ENCODE measurements around the gene HPS5.
"Not testable (repeated sequence)": the region's sequence is repeated elsewhere in the genome, so short reads cannot be mapped to it uniquely, and the experiment has no call there.

The HPS5 gene

GRCh38 chr11:18277565-18278271 lies 44.2 kb downstream of the HPS5 start:
- peak in 7 of 56 donors; percentile 1 to 55 (median 3) for DNase-seq

GRCh38 chr11:18271206-18271605 lies 50.7 kb downstream of the HPS5 start:
- no peak for DNase-seq

- no peak for DNase-seq
These were observed 51.8 kb downstream of the HPS5 start for GRCh38 chr11:18270102-18270501.

GRCh38 chr11:18269252-18269651 lies 52.7 kb downstream of the HPS5 start:
- DNase-seq = not testable (repeated sequence)

- not testable (repeated sequence) for DNase-seq
These were observed 54.4 kb downstream of the HPS5 start for GRCh38 chr11:18267335-18268133.

GRCh38 chr11:18265949-18266348 lies 56.0 kb downstream of the HPS5 start, which contains the start of gene SAA1:
TSS of gene SAA1 (plus strand) at chr11:18266264. CDS start at chr11:18266888, 624 bp downstream.
- DNase-seq = no peak

- no peak for DNase-seq
These were observed 57.0 kb downstream of the HPS5 start for GRCh38 chr11:18264677-18265555.

- no peak for DNase-seq
These were observed 57.9 kb downstream of the HPS5 start for GRCh38 chr11:18264035-18264434.

GRCh38 chr11:18262681-18263350 lies 59.1 kb downstream of the HPS5 start:
- not testable (repeated sequence) for DNase-seq

GRCh38 chr11:18261721-18262120 lies 60.2 kb downstream of the HPS5 start:
- DNase-seq = no peak

GRCh38 chr11:18259259-18259658 lies 62.7 kb downstream of the HPS5 start:
- DNase-seq = no peak

GRCh38 chr11:18254781-18255361 lies 67.1 kb downstream of the HPS5 start:
- no peak for DNase-seq

- DNase-seq = no peak
These were observed 68.1 kb downstream of the HPS5 start for GRCh38 chr11:18253778-18254338.

GRCh38 chr11:18253233-18253632 lies 68.7 kb downstream of the HPS5 start:
- DNase-seq = no peak

- no peak for DNase-seq
These were observed 73.4 kb downstream of the HPS5 start, which contains the start of gene SAA2 for GRCh38 chr11:18248561-18248960. TSS of gene SAA2 (minus strand) at chr11:18248668. CDS start at chr11:18248011, 657 bp downstream.

- DNase-seq = not testable (repeated sequence)
These were observed 74.8 kb downstream of the HPS5 start for GRCh38 chr11:18247191-18247581.

GRCh38 chr11:18246379-18247190 lies 75.4 kb downstream of the HPS5 start:
- not testable (repeated sequence) for DNase-seq

- no peak for DNase-seq
These were observed 76.5 kb downstream of the HPS5 start for GRCh38 chr11:18245396-18245795.

- peak in 5 of 56 donors; percentile 3 to 22 (median 6) for DNase-seq
These were observed 78.1 kb downstream of the HPS5 start for GRCh38 chr11:18243783-18244362.
